AG04449 (cell line): Measurements from ENCODE around the gene CCNK.

Experiments
- CTCF ChIA-PET: fragments of 350-600 bp; formaldehyde crosslinking; extraction: SDS; loops from one replicate; lab custom pipeline; 2021; ENCODE audit warnings: antibody characterized with exemption; lab: Yijun Ruan, JAX
- POLR2A ChIA-PET: fragments of 400-600, 350-600 bp; formaldehyde crosslinking; extraction: SDS; loops from one replicate; lab custom pipeline; 2020; ENCODE audit warnings: antibody characterized with exemption, inconsistent platforms; lab: Yijun Ruan, JAX
- DNase-seq: peaks from one replicate; pipeline ENCODE4 v3.0.0-alpha.2; 2010; ENCODE audit warnings: low read depth, low spot score
- H3K4me3 ChIP-seq: 2 replicates; pipeline ENCODE4 v1.5.1; 2011; ENCODE audit warnings: low read depth, mild to moderate bottlenecking, control low read depth, low read length
- TF ChIP-seq, protein P1 (sequence below): IDR thresholded peaks from one replicate; pipeline ENCODE4 v1.5.1; 2011; ENCODE audit warnings: mild to moderate bottlenecking, moderate library complexity, low read length, control low read depth, inconsistent platforms; ENCODE audit not compliant: insufficient read depth; ENCODE audit errors: missing control alignments

CCNK gene

DNA sequence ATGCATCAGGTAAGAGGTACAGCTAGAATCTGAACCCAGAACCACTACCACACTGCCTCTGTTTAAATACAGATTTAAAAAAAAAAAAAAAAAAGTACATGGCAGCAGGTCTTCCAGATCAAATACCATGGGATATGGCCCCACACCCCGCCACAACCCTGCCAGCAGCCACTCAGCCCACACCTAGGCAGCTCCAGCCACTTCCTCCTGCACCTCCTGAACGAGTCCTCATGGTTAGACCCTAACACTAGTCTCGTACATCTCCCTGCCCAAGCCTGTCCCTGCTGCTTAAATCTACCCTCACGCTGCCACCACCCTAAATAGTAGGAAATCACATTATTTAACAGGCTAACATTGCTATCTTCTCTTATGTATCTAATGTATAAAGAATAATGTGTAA, 13.1 kb upstream of the CCNK start:
- ChIA-PET CTCF (interaction anchor here (0.8 kb wide), 1 partner anchor 13 kb away, joined by 3 read pairs; no protein-coding TSS in a partner anchor), POLR2A (no interaction called here)
- H3K4me3 ChIP-seq, result no peak overlapping the region
- TF ChIP-seq, protein P1, sequence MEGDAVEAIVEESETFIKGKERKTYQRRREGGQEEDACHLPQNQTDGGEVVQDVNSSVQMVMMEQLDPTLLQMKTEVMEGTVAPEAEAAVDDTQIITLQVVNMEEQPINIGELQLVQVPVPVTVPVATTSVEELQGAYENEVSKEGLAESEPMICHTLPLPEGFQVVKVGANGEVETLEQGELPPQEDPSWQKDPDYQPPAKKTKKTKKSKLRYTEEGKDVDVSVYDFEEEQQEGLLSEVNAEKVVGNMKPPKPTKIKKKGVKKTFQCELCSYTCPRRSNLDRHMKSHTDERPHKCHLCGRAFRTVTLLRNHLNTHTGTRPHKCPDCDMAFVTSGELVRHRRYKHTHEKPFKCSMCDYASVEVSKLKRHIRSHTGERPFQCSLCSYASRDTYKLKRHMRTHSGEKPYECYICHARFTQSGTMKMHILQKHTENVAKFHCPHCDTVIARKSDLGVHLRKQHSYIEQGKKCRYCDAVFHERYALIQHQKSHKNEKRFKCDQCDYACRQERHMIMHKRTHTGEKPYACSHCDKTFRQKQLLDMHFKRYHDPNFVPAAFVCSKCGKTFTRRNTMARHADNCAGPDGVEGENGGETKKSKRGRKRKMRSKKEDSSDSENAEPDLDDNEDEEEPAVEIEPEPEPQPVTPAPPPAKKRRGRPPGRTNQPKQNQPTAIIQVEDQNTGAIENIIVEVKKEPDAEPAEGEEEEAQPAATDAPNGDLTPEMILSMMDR, result no peak
- no peak for DNase-seq

- DNase-seq, result no peak
- no peak overlapping the region for H3K4me3 ChIP-seq
- TF ChIP-seq, protein P1, result no peak
- ChIA-PET POLR2A (no interaction called here), CTCF (interaction anchor here (1.0 kb wide), 1 partner anchor 13 kb away, joined by 3 read pairs; no protein-coding TSS in a partner anchor)
Observed at GRCh38 chr14:99468836-99469592, 12.2 kb upstream of the CCNK start.

GRCh38 chr14:99471731-99472130, 9.5 kb upstream of the CCNK start:
- DNase-seq, result no peak
- CTCF ChIA-PET, result interaction anchor here (1.3 to 1.7 kb wide), 4 partner anchors 9 to 44 kb away, joined by 3 to 9 read pairs (median 5); partner anchors contain the start of genes CCNK and SETD3
- no peak overlapping the region for H3K4me3 ChIP-seq
- TF ChIP-seq, protein P1, result no peak
- POLR2A ChIA-PET, result no interaction called here

DNA sequence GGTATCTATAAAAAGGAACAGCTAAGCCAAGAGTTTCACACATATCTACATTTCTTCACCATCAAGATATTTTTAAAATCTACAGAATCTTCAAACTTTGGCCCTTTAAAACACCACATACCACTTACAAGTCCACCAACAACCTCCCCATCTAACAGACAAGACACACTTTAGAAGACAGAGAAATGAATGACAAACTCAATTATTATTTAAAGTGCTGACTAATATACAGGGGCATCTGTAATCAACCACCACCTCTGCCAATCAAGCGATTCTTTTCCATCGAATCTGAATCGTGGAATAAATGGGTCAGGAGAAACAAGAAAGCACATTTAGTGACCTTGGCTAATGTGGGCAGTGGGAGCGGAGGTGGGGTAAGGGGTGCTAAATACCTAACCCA, 8.3 kb upstream of the CCNK start:
- TF ChIP-seq, protein P1, result no peak
- H3K4me3 ChIP-seq, result no peak overlapping the region
- ChIA-PET CTCF (interaction anchor here (1.7 kb wide), 1 partner anchor 46 kb away, joined by 3 read pairs; no protein-coding TSS in a partner anchor), POLR2A (no interaction called here)
- DNase-seq, result no peak

DNA sequence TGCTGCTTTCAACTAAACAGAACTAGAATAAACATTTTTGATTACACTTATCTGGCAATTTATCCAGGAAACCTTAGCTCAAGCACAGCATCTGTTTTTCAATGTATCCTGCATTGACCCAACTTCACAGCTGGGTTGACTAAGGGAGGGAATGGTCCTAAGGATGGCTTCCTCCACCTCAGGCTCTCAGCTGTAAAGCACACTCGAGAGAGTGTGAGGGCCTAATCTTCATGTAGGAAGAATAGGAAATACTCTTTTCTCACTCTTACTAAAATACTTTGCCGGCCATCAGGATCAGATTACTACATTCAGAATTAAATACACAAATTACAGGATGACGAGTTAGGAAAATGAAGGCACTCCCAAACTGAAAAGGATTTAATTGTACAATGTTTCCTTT, 7.8 kb upstream of the CCNK start:
- DNase-seq, result no peak
- ChIA-PET CTCF (no interaction called here), POLR2A (no interaction called here)
- no peak overlapping the region for H3K4me3 ChIP-seq
- TF ChIP-seq, protein P1, result no peak

- CTCF ChIA-PET, result interaction anchor here (0.8 to 0.9 kb wide), 2 partner anchors 86 to 153 kb away, joined by 3 to 4 read pairs; no protein-coding TSS in a partner anchor
- no peak overlapping the region for H3K4me3 ChIP-seq
- POLR2A ChIA-PET, result no interaction called here
- TF ChIP-seq, protein P1, result no peak
- DNase-seq, result no peak
Observed at GRCh38 chr14:99475179-99475578, 6.0 kb upstream of the CCNK start.
